Mesothelial cell of epicardium (in vitro differentiated cells): ENCODE results near the gene PRR36. TPM values are rescaled to one million over a fixed set of nuclear protein-coding genes. Genes with fewer than 3 reads are reported as not detected.

Source experiments
- DNase-seq, 2 experiments: peaks; one replicate each; pipeline ENCODE4 v3.0.0; 2021; ENCODE audit warnings: low spot score in 2 of 2; ENCODE audit not compliant: unreplicated experiment in 2 of 2
- H3K27ac Mint-ChIP-seq: 2 replicates; pipeline ENCODE4 v1.8.0; 2021; ENCODE audit warnings: mixed read lengths
- H3K27me3 Mint-ChIP-seq: 2 replicates; pipeline ENCODE4 v1.8.0; 2021; ENCODE audit warnings: low read depth, mixed read lengths
- H3K36me3 Mint-ChIP-seq: 2 replicates; pipeline ENCODE4 v1.8.0; 2021; ENCODE audit warnings: mixed read lengths
- H3K4me1 Mint-ChIP-seq: 2 replicates; pipeline ENCODE4 v1.8.0; 2021; ENCODE audit warnings: mixed read lengths
- H3K4me3 Mint-ChIP-seq: 2 replicates; pipeline ENCODE4 v1.8.0; 2021; ENCODE audit warnings: mild to moderate bottlenecking, moderate library complexity, mixed read lengths
- H3K9me3 Mint-ChIP-seq: 2 replicates; pipeline ENCODE4 v1.8.0; 2021; ENCODE audit warnings: mixed read lengths
- CTCF ChIP-seq: fragments of 200-600 bp; sonication (generic); IDR thresholded peaks from one replicate; pipeline ENCODE4 v1.5.0; 2021; ENCODE audit warnings: antibody characterized with exemption; ENCODE audit not compliant: unreplicated experiment
- total RNA-seq: library from RNA; stranded (reverse); gene quantifications from 3 replicates; pipeline ENCODE4 v1.2.1, GENCODE V29; 2021

The PRR36 gene
- total RNA-seq, 1 donor from 2014 or later, result 23.4 TPM

GRCh38 chr19:7914099-7914498 is 39.9 kb upstream of the PRR36 start:
- Mint-ChIP-seq H3K27me3 (peaks cover 45% of the 10 kb centered on the region), H3K4me1 (peaks cover 8% of the 10 kb centered on the region), H3K27ac (no peak overlapping the region), H3K9me3 (no peaks in the 10 kb centered on the region), H3K4me3 (no peak overlapping the region), H3K36me3 (peaks cover 16% of the 10 kb centered on the region)
- no peak for TF ChIP-seq CTCF
- no peak for DNase-seq

- H3K9me3 Mint-ChIP-seq, result no peaks in the 10 kb centered on the region
- peaks cover 16% of the 10 kb centered on the region for H3K36me3 Mint-ChIP-seq
- peaks cover 45% of the 10 kb centered on the region for H3K27me3 Mint-ChIP-seq
- H3K27ac Mint-ChIP-seq, result no peak overlapping the region
- no peak for TF ChIP-seq CTCF
- peaks cover 8% of the 10 kb centered on the region for H3K4me1 Mint-ChIP-seq
- H3K4me3 Mint-ChIP-seq, result no peak overlapping the region
- DNase-seq, result no peak
These were observed 39.5 kb upstream of the PRR36 start for GRCh38 chr19:7913652-7914051.

GRCh38 chr19:7912697-7913564 is 38.7 kb upstream of the PRR36 start:
- no peak for TF ChIP-seq CTCF
- peak in 1 of 2 experiments; percentile 18 for DNase-seq
- Mint-ChIP-seq H3K4me1 (peaks cover 7% of the 10 kb centered on the region), H3K27me3 (peaks cover 38% of the 10 kb centered on the region), H3K36me3 (peaks cover 16% of the 10 kb centered on the region), H3K27ac (no peak overlapping the region), H3K9me3 (no peaks in the 10 kb centered on the region), H3K4me3 (no peak overlapping the region)

- peaks cover 16% of the 10 kb centered on the region for H3K36me3 Mint-ChIP-seq
- peaks cover 6% of the 10 kb centered on the region for H3K4me1 Mint-ChIP-seq
- no peaks in the 10 kb centered on the region for H3K9me3 Mint-ChIP-seq
- H3K4me3 Mint-ChIP-seq, result no peak overlapping the region
- H3K27ac Mint-ChIP-seq, result no peak overlapping the region
- H3K27me3 Mint-ChIP-seq, result peaks cover 33% of the 10 kb centered on the region
- no peak for DNase-seq
- TF ChIP-seq CTCF, result no peak
These were observed 38.0 kb upstream of the PRR36 start for GRCh38 chr19:7912144-7912696.

GRCh38 chr19:7911508-7912143 is 37.4 kb upstream of the PRR36 start:
- no peak overlapping the region for H3K27ac Mint-ChIP-seq
- peaks cover 3% of the 10 kb centered on the region for H3K4me1 Mint-ChIP-seq
- no peaks in the 10 kb centered on the region for H3K9me3 Mint-ChIP-seq
- peaks cover 16% of the 10 kb centered on the region for H3K36me3 Mint-ChIP-seq
- no peak for DNase-seq
- TF ChIP-seq CTCF, result no peak
- no peak overlapping the region for H3K4me3 Mint-ChIP-seq
- H3K27me3 Mint-ChIP-seq, result peaks cover 28% of the 10 kb centered on the region
